ENCODE measurements around the gene MT1F.
"Not testable (repeated sequence)": the region's sequence is repeated elsewhere in the genome, so short reads cannot be mapped to it uniquely, and the experiment has no call there.

The MT1F gene

GRCh38 chr16:56657555-56658326 lies at the start of gene MT1F:
MT1F (plus strand) TSS chr16:56657959; CDS start chr16:56658059, 100 bp downstream.
- DNase-seq = peak; percentile 83 to 84

GRCh38 chr16:56608043-56608875 lies 49.5 kb upstream of the MT1F start, which contains the start of gene MT2A:
MT2A (plus strand) TSS chr16:56608584; CDS start chr16:56608656, 72 bp downstream.
- DNase-seq = peak; percentile 90 to 93

- no peak for DNase-seq
These were observed 48.8 kb upstream of the MT1F start for GRCh38 chr16:56608876-56609462.

DNA sequence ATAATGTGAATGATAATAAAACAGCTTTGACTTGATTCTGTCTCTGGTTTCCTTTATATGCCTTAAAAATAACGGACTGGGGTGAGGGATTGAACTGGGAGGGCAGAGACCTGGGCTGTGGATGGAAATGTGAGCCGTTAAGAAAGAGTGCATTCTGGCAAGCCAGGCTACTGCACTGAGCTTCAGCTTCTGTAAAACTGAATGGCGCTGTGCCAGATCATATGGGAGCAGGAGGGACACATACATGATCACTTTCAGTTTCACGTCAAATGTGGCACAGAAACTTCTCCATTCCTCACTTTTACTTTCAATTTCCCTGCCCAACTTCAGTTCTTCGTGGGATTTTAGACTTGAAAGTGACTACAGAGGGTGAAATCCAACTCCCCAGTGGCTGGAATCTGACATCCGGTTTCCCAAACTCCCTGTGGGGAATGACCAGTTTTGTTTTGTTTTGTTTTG lies 48.3 kb upstream of the MT1F start:
- DNase-seq = peak; percentile 70 to 80

GRCh38 chr16:56610017-56610608 lies 47.6 kb upstream of the MT1F start:
- DNase-seq = peak; percentile 80 to 87

GRCh38 chr16:56610609-56611111 lies 47.1 kb upstream of the MT1F start:
- peak in 1 of 2 experiments; percentile 54 for DNase-seq

DNA sequence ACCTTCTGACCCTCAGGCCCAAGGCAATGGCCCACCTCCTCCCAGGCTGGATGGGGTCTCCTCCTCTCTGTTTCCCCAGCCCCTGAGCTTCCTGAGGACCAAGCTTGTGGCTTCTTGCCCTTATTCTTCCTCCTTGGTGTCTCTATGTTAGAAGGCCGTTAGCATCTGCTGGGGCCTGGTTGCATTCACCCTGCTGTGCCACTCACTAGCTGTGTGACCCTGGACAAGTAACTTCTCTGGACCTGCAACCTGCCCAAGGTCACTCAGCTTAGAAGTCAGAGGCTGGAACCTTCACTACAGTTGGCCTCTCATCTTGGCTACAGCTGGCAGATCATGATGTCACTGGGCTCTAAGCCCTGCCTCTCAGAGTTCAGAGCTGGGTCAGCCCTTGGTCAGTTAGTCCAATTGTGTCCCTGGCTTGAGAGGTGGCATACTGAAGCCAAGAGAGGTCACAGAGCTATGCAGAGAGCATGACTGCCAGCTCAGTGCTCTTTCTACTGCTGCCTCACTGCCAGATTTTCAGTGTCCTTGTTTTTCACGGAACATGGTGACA lies 46.4 kb upstream of the MT1F start:
- DNase-seq = no peak

- DNase-seq = no peak
These were observed 44.1 kb upstream of the MT1F start for GRCh38 chr16:56613706-56614105.

GRCh38 chr16:56614549-56614991 lies 43.2 kb upstream of the MT1F start:
- peak in 1 of 2 experiments; percentile 53 for DNase-seq

- DNase-seq = no peak
These were observed 42.4 kb upstream of the MT1F start for GRCh38 chr16:56615353-56615752.

GRCh38 chr16:56616608-56617211 lies 41.0 kb upstream of the MT1F start:
- no peak for DNase-seq

GRCh38 chr16:56617212-56618085 lies 40.3 kb upstream of the MT1F start:
- DNase-seq = peak in 1 of 2 experiments; percentile 65

DNA sequence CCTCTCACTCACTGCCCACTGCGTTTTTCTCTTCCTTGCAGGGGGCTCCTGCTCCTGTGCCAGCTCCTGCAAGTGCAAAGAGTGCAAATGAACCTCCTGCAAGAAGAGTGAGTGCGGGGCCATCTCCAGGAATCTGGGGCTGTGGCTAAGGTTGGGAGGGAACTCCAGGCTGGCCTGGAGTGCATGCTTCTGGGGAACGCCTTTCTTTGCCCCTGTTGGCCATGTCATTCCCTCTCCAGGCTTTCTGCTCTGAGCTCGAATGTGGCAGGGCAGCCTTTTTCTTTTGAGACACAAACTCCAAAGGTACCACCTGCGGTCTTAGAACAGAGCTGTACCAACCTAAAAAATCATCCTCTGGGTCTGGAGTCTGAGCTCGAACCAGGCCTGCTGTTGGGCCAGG lies 39.6 kb upstream of the MT1F start:
- no peak for DNase-seq

DNA sequence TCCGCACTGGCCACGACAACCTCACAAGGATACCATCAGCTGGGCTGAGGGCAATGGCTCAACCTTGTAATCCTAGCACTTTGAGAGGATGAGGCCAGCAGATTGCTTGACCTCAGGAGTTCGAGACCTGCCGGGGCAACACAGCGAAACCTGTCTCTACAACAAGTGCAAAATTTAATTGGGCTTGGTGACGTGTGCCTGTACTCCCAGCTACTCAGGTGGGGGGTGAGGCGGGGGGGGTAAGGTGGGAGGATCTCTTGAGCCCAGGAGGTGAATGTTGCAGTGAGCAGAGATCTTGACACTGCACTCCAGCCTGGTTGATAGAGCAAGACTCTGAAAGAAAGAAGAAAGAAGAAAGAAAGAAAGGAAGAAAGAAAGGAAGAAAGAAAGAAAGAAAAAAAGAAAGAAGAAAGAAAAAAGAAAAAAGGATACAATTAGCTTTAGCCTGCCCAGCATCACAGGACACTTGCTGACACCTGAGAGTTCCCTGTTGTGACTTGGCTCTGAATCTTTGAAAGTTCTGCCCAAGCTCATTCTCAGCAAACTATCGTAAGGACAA lies 37.3 kb upstream of the MT1F start:
- no peak for DNase-seq

DNA sequence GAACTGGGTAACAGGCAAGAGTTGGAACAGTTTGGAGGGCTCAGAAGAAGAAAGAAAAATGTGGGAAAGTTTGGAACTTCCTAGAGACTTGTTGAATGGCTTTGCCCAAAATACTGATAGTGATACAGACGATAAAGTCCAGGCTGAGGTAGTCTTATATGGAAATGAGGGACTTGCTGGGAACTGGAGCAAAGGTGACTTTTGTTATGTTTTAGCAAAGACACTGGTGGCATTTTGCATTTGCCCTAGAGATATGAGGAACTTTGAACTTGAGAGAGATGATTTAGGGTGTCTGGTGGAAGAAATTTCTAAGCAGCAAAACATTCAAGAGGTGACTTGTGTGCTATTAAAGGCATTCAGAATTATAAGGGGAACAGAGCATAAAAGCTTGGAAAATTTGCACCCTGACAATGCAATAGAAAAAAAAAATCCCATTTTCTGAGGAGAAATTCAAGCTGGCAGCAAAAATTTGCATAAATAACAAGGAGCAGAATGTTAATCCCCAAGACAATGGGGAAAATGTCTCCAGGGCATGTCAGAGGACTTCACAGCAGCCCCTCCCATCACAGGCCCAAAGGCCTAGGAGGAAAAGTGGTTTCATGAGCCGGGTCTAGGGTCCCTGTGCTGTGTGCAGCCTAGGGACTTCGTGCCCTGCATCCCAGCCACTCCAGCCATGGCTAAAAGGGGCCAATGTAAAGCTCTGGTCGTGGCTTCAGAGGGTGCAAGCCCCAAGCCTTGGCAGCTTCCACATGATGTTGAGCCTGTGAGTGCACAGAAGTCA lies 35.9 kb upstream of the MT1F start:
- DNase-seq = not testable (repeated sequence)

- DNase-seq = not testable (repeated sequence)
These were observed 34.6 kb upstream of the MT1F start for GRCh38 chr16:56623184-56623583.

GRCh38 chr16:56623637-56624036 lies 34.1 kb upstream of the MT1F start:
- DNase-seq = no peak

- peak; percentile 53 to 58 for DNase-seq
These were observed 32.4 kb upstream of the MT1F start, which contains the start of gene MT1E for GRCh38 chr16:56625140-56625942. MT1E (plus strand) TSS chr16:56625781; CDS start chr16:56625852, 71 bp downstream.

Measured in activated CD4-positive, alpha-beta T cell treated with anti-CD3 and anti-CD28 coated beads, Interleukin-2, amount 50 U/mL, for 48 hours (primary cell).